Amniotic epithelial cell (primary cell): Measurements from ENCODE around the gene GASK1A.

Experiments used
- DNase-seq: peaks from one replicate; pipeline ENCODE4 v3.0.0-alpha.2; 2010; ENCODE audit warnings: low read depth

GASK1A gene

GRCh38 chr3:42982645-42983412 lies 3.7 kb downstream of the GASK1A start:
- no peak for DNase-seq

DNA sequence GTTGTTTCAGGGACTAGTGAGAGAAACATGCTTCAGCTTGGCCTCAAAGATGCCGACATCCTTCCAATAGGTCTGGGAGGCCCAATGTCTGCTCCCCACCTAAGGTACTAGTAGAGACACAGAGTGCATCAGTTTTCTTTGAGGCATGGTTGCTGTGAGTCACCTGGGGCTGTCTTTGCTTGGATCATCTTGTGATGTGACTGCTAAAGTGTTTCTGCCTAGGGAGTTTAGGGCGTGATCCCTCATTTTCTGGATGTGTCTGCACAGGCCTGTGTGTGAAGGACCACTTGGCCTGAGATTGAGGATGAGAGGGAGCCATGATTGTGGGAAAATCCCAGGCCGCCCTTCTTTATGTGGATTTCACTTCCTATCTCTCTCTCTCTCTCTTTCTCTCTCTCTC lies 4.8 kb downstream of the GASK1A start:
- DNase-seq, result no peak

GRCh38 chr3:42984701-42985100 lies 5.6 kb downstream of the GASK1A start:
- DNase-seq, result no peak

GRCh38 chr3:42988097-42988496 lies 9.0 kb downstream of the GASK1A start:
- DNase-seq, result no peak

DNA sequence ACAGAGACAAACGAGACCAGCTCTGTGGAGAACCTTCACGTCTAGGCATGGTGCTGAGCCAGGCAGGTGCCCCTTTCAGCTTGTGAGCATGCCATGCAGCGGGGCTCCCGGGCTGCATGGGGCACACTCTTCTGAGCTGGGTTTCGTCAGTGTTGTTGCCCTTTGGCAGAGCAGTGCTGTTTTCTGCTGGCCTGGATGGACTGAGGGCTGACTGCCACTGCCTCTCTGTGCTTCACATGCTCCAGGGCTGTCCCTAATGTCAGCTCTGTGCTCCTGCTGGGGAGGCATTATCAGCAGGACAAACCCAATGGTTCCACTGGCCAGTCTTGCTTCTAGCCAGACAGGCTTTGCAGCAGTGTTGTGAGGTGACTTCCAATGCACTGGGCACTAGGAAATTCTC lies 9.5 kb downstream of the GASK1A start:
- no peak for DNase-seq

DNA sequence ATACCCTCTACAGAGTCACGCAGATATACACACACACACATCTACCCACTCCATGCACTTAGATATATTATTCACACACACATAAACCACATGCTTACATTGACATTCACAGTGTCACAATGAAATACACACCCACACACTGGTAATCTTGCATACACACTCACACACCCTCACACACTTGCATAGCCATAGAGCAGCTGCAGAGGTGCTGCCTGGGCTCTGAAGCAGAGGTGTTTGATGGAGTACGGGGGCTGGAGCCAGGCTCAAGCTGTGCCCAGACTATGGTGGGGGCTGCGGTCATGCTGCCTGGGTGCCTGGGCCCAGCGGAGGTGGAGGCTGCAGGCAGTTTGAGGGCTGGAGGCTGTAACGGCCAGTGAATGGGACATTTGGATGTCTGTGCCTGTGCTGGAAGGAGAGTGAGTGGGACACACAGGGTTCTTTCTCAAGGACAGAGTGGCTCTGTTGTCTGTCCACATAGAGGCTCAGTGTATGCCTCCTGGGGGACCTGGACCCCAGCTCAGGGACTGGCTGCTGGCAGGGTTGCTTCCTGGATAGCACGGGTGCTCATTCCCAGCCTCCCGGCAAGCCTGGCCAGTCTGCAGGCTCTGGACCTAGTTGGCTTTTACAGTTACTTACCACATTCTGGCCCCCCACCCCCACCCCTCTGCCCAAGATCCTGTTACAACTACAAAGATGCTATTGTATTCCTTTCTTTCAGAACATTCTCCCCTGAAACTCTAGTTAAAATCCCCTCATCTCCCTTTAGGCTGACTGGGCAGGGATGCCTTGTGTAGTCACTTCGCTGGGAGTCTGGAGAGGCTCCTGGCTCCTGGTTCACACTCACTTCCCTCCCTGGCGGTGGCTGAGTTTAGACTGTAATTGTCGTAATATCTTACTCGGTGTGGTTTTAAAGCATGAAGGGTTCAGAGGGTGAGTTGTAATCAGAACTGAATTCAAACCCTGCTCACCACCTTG lies 12.5 kb downstream of the GASK1A start:
- DNase-seq, result peak; percentile 11

- DNase-seq, result no peak
Measured at GRCh38 chr3:42994595-42994994, 15.5 kb downstream of the GASK1A start.

DNA sequence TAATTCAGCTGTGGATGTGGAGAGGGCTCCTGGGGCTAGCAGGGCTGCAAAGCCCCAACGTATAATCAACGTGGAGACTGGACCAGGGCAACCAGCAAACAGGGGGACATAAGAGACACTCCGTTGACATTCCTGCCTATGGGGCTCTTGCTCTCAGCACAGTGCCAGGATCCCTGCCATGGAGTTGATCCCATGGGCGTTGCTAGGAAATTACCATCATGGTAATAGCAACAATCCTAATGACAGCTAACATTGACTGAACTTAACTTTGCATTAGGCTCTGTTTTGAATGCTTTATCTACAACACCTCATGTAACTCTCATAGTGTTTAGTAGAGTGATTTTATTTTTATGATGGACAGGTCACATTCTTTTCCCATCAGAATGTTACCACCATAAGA lies 16.9 kb downstream of the GASK1A start:
- no peak for DNase-seq

- DNase-seq, result no peak
Measured at GRCh38 chr3:42996633-42997075, 17.5 kb downstream of the GASK1A start.

GRCh38 chr3:42999212-42999611 lies 20.1 kb downstream of the GASK1A start:
- DNase-seq, result no peak

DNA sequence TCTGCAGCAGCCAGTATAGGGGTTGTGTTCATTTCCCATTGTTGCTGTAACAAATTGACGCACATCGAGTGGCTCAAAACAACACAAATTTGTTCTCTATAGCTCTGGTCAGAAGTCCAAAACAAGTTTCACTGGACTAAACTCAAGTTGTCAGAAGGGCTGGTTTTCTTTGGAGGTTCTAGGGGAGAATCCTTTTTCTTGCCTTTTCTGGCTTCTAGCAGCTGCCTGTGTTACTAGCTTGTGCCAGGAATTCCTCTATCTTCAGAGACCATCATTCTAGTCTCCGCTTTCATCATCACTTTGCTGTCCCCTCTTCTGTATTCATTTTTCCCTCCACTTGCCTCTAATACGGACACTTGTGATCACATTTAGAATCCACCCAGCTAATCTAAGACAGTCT lies 20.5 kb downstream of the GASK1A start:
- DNase-seq, result no peak

- no peak for DNase-seq
Measured at GRCh38 chr3:43000387-43000786, 21.3 kb downstream of the GASK1A start.

- peak; percentile 94 for DNase-seq
Measured at GRCh38 chr3:43001094-43001553, 22.0 kb downstream of the GASK1A start.

DNA sequence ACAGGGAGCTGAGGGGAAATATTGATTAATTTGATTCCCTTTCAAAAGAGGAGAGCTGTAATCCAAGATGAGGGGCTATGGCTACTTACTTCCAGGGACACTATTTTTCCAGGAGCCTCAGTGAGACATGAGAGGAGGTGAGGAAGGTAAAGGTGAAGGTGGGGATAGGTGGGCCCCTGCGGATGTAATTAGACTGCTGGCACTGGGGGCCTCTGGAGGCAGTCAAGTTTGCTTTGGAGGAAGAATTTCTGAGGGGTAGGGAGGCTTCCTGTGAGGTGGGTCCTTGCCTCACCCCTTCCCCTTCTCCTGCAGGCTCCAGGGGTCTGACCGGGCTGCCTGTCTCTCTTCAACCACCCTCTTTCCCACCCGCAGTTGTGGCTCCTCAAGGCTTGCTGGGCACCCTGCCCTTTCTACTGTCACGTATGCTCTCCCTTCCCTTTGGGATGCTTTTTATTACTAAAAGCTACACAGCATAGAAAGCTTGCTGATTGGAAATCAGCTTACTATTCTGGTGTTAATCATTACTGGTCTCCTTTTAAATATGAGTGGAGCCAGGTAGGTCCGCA lies 22.5 kb downstream of the GASK1A start:
- no peak for DNase-seq

DNA sequence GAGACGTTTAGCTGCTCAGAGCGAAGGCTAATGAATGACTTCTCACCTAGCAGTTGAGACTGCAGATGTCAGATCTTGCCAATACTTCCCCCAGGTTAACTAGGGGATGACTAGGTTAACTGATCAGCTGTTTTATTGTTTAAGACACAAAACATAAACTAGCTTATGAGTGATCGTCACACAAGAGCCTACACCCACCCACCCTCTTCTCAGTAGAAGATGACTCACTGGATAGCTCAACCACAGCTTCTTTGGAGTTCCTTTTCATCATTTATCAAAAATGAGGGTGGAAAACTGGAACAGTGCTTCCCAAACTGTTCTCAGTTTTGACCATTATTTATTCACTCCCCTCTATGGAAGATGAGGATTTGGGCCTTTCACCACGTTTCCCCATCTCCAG lies 25.2 kb downstream of the GASK1A start:
- peak; percentile 51 for DNase-seq

- DNase-seq, result no peak
Measured at GRCh38 chr3:43005253-43005652, 26.1 kb downstream of the GASK1A start.

GRCh38 chr3:43005981-43006380 lies 26.9 kb downstream of the GASK1A start:
- DNase-seq, result no peak

GRCh38 chr3:43006825-43007224 lies 27.7 kb downstream of the GASK1A start:
- DNase-seq, result no peak

DNA sequence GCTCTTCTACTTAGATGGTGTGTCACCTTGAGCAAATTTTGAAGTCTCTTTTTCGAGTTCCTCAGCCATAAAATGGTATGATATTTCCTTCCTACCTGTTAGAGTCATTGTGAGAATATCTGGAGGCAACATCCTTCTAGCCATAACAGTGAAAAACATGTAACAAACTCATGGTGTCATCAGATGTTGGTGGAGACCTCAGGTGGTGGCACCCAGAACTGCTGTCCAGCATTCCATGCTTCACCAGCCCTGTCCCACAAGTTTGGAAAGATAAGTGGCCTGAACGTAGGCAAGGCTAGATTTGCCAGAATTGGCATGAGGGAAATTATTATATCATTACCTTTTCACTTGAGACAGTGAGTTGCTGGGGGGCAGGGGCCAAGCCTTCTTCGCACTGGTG lies 30.4 kb downstream of the GASK1A start:
- DNase-seq, result no peak

DNA sequence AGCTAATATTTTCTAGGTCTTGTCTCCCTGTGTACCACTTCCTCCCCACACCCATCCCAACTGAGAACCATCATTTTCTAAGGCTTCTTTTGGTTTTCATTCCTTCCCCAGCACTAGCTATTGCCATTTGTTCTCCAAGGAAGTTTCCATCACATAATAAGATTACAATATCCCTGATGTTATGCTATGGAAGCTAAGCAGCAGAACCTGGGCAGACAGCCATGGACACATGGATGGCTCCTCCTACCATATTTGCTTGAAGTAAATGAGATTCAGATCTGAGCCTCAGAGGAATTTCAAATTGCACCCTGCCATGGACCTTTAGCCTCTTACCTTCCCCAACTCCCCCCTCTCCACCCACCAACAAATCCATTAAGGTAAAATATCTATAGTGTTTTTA lies 31.5 kb downstream of the GASK1A start:
- DNase-seq, result no peak

DNA sequence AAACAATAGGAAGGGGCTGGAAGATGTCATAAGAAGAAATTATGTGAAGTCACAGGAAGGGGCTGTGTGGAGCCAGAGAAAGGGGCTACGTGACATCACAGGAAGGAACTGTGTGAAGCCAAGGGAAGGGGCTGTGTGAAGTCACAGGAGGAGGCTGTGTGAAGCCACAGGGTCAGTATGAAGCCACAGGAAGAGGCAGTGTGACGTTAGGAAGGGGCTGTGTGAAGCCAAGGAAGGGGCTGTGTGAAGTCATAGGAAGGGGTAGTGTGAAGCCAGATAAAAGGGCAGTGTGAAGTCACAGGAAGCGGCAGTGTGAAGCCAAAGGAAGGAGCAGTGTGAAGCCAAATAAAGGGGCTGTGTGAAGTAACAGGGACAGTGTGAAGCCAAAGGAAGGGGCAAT lies 32.5 kb downstream of the GASK1A start:
- DNase-seq, result no peak

DNA sequence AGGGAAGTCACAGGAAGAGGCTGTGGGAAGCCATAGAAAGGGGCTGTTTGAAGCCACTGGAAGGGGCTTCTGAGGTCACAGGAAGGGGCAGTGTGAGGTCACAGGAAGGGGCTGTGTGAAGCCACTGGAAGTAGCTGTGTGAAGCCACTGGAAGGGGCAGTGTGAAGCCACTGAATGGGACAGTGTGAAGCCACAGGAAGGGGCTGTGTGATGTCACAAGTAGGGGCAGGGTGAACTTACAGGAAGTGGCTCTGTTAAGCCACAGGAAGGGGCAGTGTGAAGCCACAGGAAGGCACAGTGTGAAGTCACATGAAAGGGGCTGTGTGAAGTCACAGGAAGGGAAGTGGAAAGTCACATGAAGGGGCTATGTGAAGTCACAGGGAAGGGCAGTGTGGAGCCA lies 33.1 kb downstream of the GASK1A start:
- no peak for DNase-seq

- no peak for DNase-seq
Measured at GRCh38 chr3:43013256-43013655, 34.1 kb downstream of the GASK1A start.
